BLaER1 treated with 17β-estradiol and CSF1 and Interleukin-3, amounts not matched to agents 10 nM and 100 nM (cell line): ENCODE data around the gene LRRC4.

Source experiments
- H3K27ac ChIP-seq, 11 experiments: shearing (Covaris generic); formaldehyde crosslinking; 2 replicates each; pipeline ENCODE4 v1.8.1; 2022
- H3K27me3 ChIP-seq, 11 experiments: shearing (Covaris generic); formaldehyde crosslinking; 2 replicates each; pipeline ENCODE4 v1.8.1; 2022
- H3K36me3 ChIP-seq, 11 experiments: shearing (Covaris generic); formaldehyde crosslinking; 2 replicates each; pipeline ENCODE4 v1.8.1; 2022
- H3K4me1 ChIP-seq, 10 experiments: shearing (Covaris generic); formaldehyde crosslinking; 2 replicates each; pipeline ENCODE4 v1.8.1; 2022
- H3K4me2 ChIP-seq, 11 experiments: shearing (Covaris generic); formaldehyde crosslinking; 2 replicates each; pipeline ENCODE4 v1.8.1; 2022
- H3K4me3 ChIP-seq, 10 experiments: shearing (Covaris generic); formaldehyde crosslinking; 2 replicates each; pipeline ENCODE4 v1.8.1; 2022
- H3K9ac ChIP-seq, 11 experiments: shearing (Covaris generic); formaldehyde crosslinking; 2 replicates each; pipeline ENCODE4 v1.8.1; 2022
- H3K9me3 ChIP-seq, 11 experiments: shearing (Covaris generic); formaldehyde crosslinking; replicated peaks in 1 of 11; 2 replicates each; pipeline ENCODE4 v1.8.1; 2022
- H4K20me1 ChIP-seq, 11 experiments: shearing (Covaris generic); formaldehyde crosslinking; 2 replicates each; pipeline ENCODE4 v1.8.1; 2022
- Cebpa-rat ChIP-seq, 11 experiments: shearing (Covaris generic); IDR thresholded peaks; 2 replicates each; pipeline ENCODE4 v1.8.1; 2022

Gene LRRC4

GRCh38 chr7:128030654-128031611 is at the start of gene LRRC4:
TSS of gene LRRC4 (minus strand) at chr7:128031437. CDS start at chr7:128030640, 797 bp downstream.
- peaks cover 0 to 38% (median 30%) of the 10 kb centered on the region in 11 experiments; a peak in 20 of 22 replicates for H3K36me3 ChIP-seq
- no peak for TF ChIP-seq Cebpa-rat (IDR thresholded peaks at IDR 0.05)
- peak within 1 kb of the TSS; percentile 96 to 100 (median 98) for H3K4me2 ChIP-seq
- peak within 1 kb of the TSS; percentile 86 to 96 (median 94) for H3K9ac ChIP-seq
- peaks cover 34 to 83% (median 61%) of the 10 kb centered on the region in 11 experiments; a peak in 21 of 22 replicates for H4K20me1 ChIP-seq
- peaks cover 0 to 13% (median 8%) of the 10 kb centered on the region in 11 experiments; a peak in 9 of 22 replicates for H3K27me3 ChIP-seq
- H3K4me3 ChIP-seq: peak within 1 kb of the TSS; percentile 76 to 95 (median 90)
- H3K4me1 ChIP-seq: peaks cover 61 to 82% (median 66%) of the 10 kb centered on the region in 10 experiments
- peak within 1 kb of the TSS; percentile 69 to 95 (median 92); a peak in 21 of 22 replicates for H3K27ac ChIP-seq
- peaks cover 0 to 7% (median 0%) of the 10 kb centered on the region in 11 experiments; a peak in 3 of 22 replicates for H3K9me3 ChIP-seq

- Histone ChIP-seq H3K27me3 (no peaks in the 10 kb centered on the region), H3K27ac (no peak overlapping the region), H3K4me1 (peaks cover 20 to 69% (median 59%) of the 10 kb centered on the region in 10 experiments), H3K9me3 (no peaks in the 10 kb centered on the region), H3K36me3 (peaks cover 63 to 95% (median 85%) of the 10 kb centered on the region in 11 experiments), H3K4me2 (peak overlapping the region in 2 of 11 experiments; percentile 15 to 90; a peak in 1 of 22 replicates), H4K20me1 (peaks cover 0 to 87% (median 14%) of the 10 kb centered on the region in 11 experiments; a peak in 15 of 22 replicates), H3K4me3 (no peak overlapping the region), H3K9ac (no peak overlapping the region)
- no peak for TF ChIP-seq Cebpa-rat (IDR thresholded peaks at IDR 0.05)
Observed at GRCh38 chr7:128080169-128080568, 48.9 kb upstream of the LRRC4 start.

GRCh38 chr7:128078309-128078708 is 47.1 kb upstream of the LRRC4 start:
- Histone ChIP-seq H3K36me3 (peaks cover 50 to 87% (median 66%) of the 10 kb centered on the region in 11 experiments), H3K4me3 (no peak overlapping the region)

GRCh38 chr7:128076796-128077271 is 45.6 kb upstream of the LRRC4 start:
- Histone ChIP-seq H3K4me1 (peaks cover 53 to 82% (median 73%) of the 10 kb centered on the region in 10 experiments), H3K27ac (peak overlapping the region in 3 of 11 experiments; percentile 2 to 55 (median 49); a peak in 4 of 22 replicates), H3K27me3 (no peaks in the 10 kb centered on the region), H3K4me2 (peak overlapping the region; percentile 76 to 94 (median 86)), H4K20me1 (peaks cover 0 to 93% (median 32%) of the 10 kb centered on the region in 11 experiments; a peak in 16 of 22 replicates), H3K9me3 (no peaks in the 10 kb centered on the region), H3K4me3 (no peak overlapping the region), H3K9ac (0 out of 22 replicates have a peak overlapping the region, but pooled peaks of 1 of the 11 experiments have one; percentile 5), H3K36me3 (peaks cover 48 to 81% (median 56%) of the 10 kb centered on the region in 11 experiments)
- TF ChIP-seq Cebpa-rat (IDR thresholded peaks at IDR 0.05): no peak

More at GRCh38 chr7:128078309-128078708, 47.1 kb upstream of the LRRC4 start:
- Histone ChIP-seq H3K9me3 (no peaks in the 10 kb centered on the region), H3K4me2 (no peak overlapping the region), H3K9ac (no peak overlapping the region), H4K20me1 (peaks cover 0 to 93% (median 30%) of the 10 kb centered on the region in 11 experiments; a peak in 16 of 22 replicates), H3K27me3 (no peaks in the 10 kb centered on the region), H3K27ac (no peak overlapping the region), H3K4me1 (peaks cover 39 to 83% (median 76%) of the 10 kb centered on the region in 10 experiments)
- no peak for TF ChIP-seq Cebpa-rat (IDR thresholded peaks at IDR 0.05)

GRCh38 chr7:128076196-128076795 is 45.1 kb upstream of the LRRC4 start:
- Histone ChIP-seq H3K9ac (peak overlapping the region in 5 of 11 experiments; percentile 6 to 54 (median 30); a peak in 7 of 22 replicates), H3K27ac (peak overlapping the region in 5 of 11 experiments; percentile 0 to 55 (median 15); a peak in 8 of 22 replicates), H3K4me1 (peaks cover 54 to 80% (median 70%) of the 10 kb centered on the region in 10 experiments), H3K36me3 (peaks cover 43 to 81% (median 51%) of the 10 kb centered on the region in 11 experiments), H3K4me2 (peak overlapping the region; percentile 76 to 94 (median 86)), H3K9me3 (no peaks in the 10 kb centered on the region), H4K20me1 (peaks cover 0 to 91% (median 30%) of the 10 kb centered on the region in 11 experiments; a peak in 16 of 22 replicates), H3K27me3 (no peaks in the 10 kb centered on the region), H3K4me3 (no peak overlapping the region)
- no peak for TF ChIP-seq Cebpa-rat (IDR thresholded peaks at IDR 0.05)

- peak overlapping the region in 10 of 11 experiments; percentile 2 to 56 (median 26); a peak in 10 of 22 replicates for H3K9ac ChIP-seq
- no peaks in the 10 kb centered on the region for H3K9me3 ChIP-seq
- H3K4me1 ChIP-seq: peaks cover 54 to 72% (median 62%) of the 10 kb centered on the region in 10 experiments
- peak overlapping the region in 7 of 11 experiments; percentile 15 to 55 (median 38); a peak in 13 of 22 replicates for H3K27ac ChIP-seq
- H3K4me2 ChIP-seq: peak overlapping the region; percentile 76 to 94 (median 86)
- peaks cover 37 to 84% (median 49%) of the 10 kb centered on the region in 11 experiments for H3K36me3 ChIP-seq
- H3K27me3 ChIP-seq: no peaks in the 10 kb centered on the region
- H4K20me1 ChIP-seq: peaks cover 0 to 85% (median 32%) of the 10 kb centered on the region in 11 experiments; a peak in 16 of 22 replicates
- H3K4me3 ChIP-seq: peak overlapping the region in 2 of 10 experiments; percentile 7 to 16; a peak in 2 of 20 replicates
- TF ChIP-seq Cebpa-rat (IDR thresholded peaks at IDR 0.05): no peak
Observed at GRCh38 chr7:128075242-128076095, 44.2 kb upstream of the LRRC4 start.

GRCh38 chr7:128074736-128075135 is 43.5 kb upstream of the LRRC4 start:
- H3K27ac ChIP-seq: peak overlapping the region in 6 of 11 experiments; percentile 3 to 55 (median 39); a peak in 9 of 22 replicates
- no peak for TF ChIP-seq Cebpa-rat (IDR thresholded peaks at IDR 0.05)
- H3K4me1 ChIP-seq: peaks cover 48 to 68% (median 58%) of the 10 kb centered on the region in 10 experiments
- H3K4me3 ChIP-seq: no peak overlapping the region; a peak in 1 of 20 replicates
- no peaks in the 10 kb centered on the region for H3K9me3 ChIP-seq
- H3K27me3 ChIP-seq: no peaks in the 10 kb centered on the region
- H3K4me2 ChIP-seq: peak overlapping the region; percentile 76 to 94 (median 86)
- peaks cover 36 to 84% (median 49%) of the 10 kb centered on the region in 11 experiments for H3K36me3 ChIP-seq
- peaks cover 7 to 78% (median 32%) of the 10 kb centered on the region in 11 experiments; a peak in 16 of 22 replicates for H4K20me1 ChIP-seq
- peak overlapping the region in 5 of 11 experiments; percentile 6 to 56 (median 52); a peak in 11 of 22 replicates for H3K9ac ChIP-seq
